Forelimb muscle (tissue), 1 donor: ENCODE results near the gene CYP46A1. TPM values are rescaled to one million over a fixed set of nuclear protein-coding genes. Genes with fewer than 3 reads are reported as not detected.

Experiments
- DNase-seq: peaks from one replicate; pipeline ENCODE4 v3.0.0-alpha.2; 2013; ENCODE audit warnings: low read depth
- polyA plus RNA-seq: library from polyadenylated mRNA; unstranded; fragments of 120-200 nt; gene quantifications from one replicate; pipeline ENCODE4 v1.2.1, GENCODE V29; 2013; ENCODE audit not compliant: insufficient read length

The CYP46A1 gene
- polyA plus RNA-seq, 1 donor: 4.7 TPM

DNA sequence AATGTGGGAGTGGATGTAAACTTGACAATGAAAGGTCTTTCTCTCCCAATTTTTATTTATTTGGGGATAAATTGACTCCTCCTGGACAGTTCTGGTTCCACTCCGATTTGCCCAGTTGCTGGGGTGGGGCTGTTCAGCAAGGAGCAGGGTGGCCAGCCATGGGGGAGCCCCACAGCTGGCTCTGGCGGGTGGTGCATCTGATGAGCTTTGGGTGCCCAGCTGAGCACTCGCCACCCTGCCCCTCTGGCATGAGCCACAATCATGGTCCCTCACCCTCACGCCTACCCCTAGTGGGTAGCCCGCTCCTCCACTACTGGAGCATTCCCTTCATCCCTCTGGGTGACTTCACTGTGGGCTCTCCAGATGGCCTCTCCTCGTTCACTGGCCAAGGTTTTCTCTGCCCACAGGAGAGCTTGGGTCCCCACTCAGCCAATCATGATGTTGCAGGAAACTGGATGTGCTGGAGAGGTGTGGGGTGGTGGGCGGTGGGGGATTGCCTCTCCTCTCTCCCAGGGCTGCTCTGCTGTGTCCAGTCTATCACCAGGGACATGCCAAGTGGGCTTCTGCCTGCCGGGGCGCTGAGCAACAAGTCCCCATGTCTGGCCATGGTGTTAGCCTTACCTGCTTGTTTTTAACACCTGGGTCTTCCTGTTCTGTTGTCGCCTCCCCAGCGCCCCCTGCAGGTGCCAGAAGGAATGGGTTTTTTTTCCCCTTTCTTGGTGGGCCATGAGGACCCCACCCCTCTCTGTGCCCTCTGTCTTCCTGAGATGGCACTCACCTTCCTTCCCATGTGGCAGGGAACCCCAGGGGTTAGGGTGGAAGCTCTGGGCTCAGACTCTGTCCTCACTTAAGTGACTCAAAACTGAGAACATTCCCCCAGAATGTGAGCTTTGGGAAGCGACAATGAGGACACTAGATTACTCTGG, 3.4 kb downstream of the CYP46A1 start:
- DNase-seq: no peak

- no peak for DNase-seq
Observed at GRCh38 chr14:99688210-99688581, 4.1 kb downstream of the CYP46A1 start.

DNA sequence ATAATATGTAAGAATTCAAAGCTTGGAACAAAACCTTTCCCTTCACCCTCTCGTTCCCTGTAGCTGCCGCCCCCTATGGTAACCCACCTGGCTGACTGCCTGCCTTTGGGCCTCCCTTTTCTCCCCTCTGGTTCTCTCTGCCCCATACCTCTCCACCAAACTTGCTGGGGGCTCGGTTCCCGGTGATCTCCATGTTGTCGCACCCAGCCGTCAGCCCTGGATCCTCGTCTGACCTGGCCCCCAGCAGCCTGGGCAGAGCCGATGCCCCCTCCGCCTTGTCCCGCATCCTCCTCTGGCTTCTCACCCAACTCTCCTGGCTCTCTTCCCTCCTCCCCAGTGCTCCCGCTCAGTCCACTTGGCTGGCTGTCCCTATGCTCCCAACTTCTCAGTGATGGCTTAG, 4.5 kb downstream of the CYP46A1 start:
- DNase-seq: no peak

GRCh38 chr14:99689266-99690236, 5.5 kb downstream of the CYP46A1 start:
- no peak for DNase-seq

DNA sequence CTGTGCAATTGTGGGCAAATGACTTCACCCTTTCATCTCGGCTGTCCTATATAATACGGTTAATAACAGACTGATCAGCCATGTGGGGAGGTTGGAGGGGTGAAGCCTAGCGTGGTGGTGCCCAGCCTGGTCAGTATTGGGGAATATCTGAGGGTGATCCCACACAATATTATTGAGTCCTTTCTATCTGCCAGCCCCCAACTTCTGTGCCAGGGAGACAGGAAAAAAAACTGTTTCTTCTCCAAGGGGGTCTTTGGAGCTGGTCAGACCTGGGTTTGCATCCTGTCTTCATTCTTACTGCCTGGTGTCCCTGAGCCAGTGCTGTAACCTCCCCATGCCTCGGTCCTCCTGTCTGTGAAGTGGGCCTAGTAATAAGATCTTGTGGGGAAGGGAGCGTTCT, 6.5 kb downstream of the CYP46A1 start:
- DNase-seq: no peak

DNA sequence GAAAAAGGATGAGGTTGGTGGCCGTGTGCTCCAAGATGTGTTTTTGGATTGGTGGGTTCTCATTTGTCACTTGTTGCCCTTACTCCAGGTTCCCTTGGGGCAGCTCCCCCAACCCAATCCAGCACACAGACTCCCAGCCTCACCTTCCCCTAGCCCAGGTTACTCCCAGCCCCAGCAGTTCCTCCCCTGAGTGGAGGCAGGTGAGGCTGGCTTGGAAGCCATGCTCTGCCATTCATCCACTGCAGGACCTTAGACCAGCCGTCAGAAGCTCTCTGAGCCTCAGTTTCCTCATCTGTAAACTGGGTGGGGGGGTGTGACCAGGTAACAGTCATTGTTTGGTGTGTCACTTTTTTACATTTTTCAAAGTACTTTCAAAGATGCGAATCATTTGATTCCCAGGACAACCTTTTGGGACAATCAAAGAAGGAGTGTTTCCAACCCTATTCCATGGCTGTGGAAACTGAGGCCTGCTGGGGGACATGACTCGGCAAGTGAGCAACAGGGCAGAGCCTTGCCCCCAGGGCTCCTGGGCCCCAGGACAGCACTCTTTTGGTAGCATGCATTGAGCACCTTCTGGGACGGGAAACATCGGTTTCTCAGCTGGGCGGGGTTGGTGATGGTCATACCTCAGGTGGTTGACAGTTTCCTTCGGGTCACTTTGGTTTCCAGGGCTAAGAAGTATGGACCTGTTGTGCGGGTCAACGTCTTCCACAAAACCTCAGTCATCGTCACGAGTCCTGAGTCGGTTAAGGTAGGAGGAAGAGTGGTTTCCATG, 7.2 kb downstream of the CYP46A1 start:
- no peak for DNase-seq

DNA sequence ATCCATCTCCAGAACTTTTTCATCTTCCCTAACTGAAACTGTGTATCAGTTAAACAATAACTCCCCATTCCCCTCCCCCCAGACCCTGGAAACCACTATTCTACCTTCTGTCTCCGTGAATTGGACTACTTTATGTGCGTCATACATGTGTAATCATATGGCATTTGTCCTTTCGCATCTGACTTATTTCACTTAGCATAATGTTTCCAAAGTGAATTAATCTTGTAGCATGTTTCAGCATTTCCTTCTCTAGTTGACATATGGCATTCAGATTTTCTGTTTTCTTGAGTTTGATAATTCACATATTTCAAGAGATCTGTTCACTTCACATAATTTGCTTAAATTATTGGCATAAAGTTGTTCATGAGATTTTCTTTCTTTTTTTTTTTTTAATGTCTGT, 9.8 kb downstream of the CYP46A1 start:
- no peak for DNase-seq

- no peak for DNase-seq
Observed at GRCh38 chr14:99696929-99697328, 12.8 kb downstream of the CYP46A1 start.

DNA sequence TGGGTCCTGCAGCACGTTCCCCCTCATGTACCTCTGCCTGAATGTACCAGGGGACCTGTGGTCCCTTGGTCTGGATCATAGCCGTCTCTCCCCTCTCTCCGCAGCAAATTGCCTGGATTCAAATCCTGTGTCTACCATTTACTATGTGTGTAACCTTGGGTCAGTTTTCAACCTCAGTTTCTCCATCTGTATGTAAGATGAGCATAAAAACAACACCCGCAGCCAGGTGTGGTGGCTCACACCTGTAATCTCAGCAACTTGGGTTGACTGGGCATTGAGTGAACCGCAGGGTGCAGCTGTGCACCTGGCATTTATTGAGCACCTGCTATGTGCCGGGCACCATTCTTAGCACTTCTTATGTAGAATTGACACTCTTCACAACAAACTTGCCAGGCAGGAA, 14.1 kb downstream of the CYP46A1 start:
- no peak for DNase-seq

GRCh38 chr14:99698642-99699041, 14.5 kb downstream of the CYP46A1 start:
- DNase-seq: no peak

DNA sequence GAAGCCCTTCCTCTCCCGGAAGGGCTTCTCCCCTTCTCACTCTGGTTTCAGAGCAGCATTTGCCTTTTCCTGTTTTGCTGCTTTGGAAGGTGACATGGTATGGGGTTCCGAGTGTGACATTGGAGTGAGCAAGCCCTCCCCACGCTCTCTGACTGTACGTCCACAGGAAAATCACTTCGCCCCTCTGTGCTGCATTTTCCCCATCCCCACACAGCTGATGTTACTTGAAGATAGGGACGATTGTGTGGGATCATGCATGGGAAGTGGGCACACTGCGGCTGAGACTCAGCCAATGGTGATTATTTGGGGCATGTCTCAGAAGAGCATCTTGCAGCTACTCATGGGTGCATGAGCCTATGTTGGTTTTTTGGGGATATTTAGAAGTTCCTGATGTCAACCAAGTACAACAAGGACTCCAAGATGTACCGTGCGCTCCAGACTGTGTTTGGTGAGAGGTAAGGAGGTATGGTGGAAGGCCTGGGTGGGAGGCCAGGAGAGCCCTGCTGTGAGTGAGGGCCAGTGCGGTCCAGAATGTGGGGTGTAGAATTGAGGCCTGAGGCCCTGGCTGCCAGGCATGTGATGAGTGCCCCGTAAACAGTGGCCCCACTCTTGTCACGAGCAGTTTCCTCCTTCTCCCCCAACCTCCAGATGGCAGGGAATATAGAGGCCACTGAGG, 15.1 kb downstream of the CYP46A1 start:
- no peak for DNase-seq

GRCh38 chr14:99699861-99700260, 15.8 kb downstream of the CYP46A1 start:
- no peak for DNase-seq

DNA sequence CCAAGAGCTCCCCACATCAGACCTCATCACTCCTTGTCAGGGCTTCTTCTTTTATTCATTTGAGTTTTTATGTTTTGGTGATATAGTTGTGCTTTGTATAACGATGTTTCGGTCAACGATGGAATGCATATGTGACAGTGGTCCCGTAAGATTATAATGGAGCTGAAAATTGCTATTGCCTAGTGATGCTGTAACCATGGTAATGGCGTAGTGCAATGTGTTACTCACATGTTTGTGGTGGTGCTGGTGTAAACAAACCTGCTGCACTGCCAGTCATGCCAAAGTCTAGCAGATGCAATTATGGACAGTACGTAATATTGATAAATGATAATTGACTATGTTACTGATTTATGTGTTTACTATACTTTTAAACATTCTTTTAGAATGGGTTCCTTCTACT, 16.3 kb downstream of the CYP46A1 start:
- no peak for DNase-seq

DNA sequence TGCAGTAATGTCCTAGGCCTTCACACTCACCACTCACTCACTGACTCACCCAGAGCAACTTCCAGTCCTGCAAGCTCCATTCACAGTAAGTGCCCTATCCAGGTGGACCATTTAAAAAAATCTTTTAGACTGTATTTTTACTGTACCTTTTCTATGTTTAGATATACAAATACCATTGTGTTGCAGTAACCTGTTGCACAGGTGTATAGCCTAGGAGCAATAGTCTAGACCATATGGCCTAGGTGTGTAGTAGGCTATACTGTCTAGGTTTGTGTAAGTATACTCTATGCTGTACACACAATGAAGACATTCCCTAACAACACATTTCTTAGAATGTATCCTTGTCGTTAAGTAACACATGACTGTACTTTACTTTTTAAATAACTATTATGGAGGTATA, 17.2 kb downstream of the CYP46A1 start:
- DNase-seq: no peak

DNA sequence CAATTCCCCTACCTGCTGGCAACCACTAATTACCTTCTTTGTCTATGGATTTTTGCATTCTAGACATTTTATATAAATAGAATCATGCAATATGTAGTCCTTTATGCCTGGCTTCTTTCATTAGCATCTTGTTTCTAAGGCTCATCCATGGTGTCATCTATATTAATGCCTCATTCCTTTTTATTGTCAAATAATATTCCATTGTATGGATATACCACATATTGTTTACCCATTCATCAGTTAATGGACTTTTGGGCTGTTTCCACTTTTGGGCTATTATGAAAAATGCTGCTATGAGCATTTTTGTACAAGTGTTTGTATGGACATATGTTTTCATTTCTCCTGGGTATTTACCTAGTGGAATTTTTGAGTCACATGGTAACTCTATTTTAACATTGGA, 18.0 kb downstream of the CYP46A1 start:
- DNase-seq: no peak

DNA sequence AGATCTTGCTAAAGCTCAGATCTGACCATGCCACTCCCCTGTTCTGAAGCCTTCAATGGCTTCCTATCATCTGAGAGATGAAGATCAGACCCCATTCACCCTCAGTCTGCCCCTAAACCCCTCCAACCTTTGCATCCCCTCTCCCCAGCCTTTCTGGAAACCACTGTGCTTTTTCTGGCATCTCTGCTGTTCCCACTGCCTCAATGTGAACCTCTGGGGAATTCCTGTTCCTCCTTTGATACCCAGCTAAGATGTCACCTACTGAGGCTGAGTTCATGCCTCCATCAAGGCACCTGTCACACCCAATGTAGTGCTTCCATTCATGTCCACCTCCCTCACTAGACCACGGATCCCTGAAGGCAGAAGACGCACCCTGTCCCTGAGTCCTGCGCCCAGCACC, 19.3 kb downstream of the CYP46A1 start:
- DNase-seq: no peak

GRCh38 chr14:99704037-99704436, 19.9 kb downstream of the CYP46A1 start:
- no peak for DNase-seq

DNA sequence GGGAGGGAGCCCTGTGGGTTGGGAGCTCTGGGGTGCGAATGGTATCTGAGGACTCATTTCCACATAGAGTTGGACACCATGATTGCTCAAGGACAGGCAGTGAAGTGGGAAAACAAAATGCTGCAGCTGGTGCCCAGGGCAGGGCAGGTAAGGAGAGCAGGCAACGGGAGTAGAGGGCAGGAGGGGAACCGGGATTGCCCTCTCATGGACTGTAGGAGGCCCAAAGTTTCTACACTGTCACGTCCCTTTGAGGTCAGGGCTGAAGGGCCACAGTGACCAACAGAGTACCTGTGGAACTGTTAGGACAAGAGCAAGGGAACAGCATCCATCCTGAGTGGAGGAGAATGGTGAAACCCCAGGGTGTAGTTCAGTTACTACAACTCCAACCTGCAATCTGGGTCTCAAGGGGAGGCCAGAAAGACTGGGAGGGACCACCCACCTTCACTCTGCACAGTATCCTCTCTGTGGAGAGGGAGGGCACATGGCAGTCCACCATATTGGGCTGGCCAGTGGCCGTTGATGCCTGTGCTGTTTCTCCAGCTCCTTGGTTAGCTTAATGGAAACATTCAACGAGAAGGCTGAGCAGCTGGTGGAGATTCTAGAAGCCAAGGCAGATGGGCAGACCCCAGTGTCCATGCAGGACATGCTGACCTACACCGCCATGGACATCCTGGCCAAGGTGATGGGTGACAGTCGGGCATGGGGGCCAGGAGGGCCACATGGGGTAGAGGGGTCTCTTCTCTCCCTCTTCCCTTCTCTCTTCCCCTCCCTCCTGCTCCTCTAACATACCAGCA, 22.2 kb downstream of the CYP46A1 start:
- DNase-seq: no peak

- no peak for DNase-seq
Observed at GRCh38 chr14:99707420-99707819, 23.3 kb downstream of the CYP46A1 start.

DNA sequence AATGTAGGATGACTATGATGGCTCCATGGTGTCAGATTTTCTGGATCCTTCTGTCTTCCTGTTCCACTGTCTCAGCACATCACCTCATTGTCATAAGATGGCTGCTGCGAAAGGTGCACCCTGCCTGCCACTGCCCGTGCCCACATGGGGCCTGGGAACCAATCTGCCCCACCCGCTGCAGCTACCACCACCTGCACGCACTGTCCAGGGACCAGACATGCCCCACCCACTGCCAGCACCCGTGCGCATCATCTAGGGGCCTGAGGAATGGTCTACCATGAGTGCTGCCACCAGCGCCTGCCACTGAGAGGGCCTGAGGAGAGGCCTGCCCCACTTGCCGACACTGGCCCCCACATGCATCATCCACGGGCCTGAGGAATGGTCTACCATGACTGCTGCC, 23.8 kb downstream of the CYP46A1 start:
- DNase-seq: no peak
